ENCODE data around the gene CD80.

The CD80 gene

DNA sequence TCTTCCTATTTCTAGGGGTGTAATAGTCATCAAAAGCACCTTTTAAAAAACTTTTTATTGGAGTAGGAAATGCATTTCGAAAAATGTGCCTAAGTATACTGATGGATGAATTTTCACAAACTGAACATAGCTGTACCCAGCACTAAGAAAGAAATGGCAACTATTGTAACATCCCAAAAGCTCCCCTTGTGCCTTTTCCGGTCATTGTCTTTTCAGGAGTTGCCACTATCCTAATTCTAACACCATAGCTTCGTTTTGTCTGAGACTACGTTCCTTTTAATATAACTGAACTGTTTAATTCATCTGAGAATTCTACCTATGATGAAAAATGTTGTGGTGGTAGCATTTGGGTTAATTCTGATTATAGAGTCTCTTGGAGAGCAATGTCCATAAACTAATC, 59.1 kb downstream of the CD80 start:
- DNase-seq, result no peak

DNA sequence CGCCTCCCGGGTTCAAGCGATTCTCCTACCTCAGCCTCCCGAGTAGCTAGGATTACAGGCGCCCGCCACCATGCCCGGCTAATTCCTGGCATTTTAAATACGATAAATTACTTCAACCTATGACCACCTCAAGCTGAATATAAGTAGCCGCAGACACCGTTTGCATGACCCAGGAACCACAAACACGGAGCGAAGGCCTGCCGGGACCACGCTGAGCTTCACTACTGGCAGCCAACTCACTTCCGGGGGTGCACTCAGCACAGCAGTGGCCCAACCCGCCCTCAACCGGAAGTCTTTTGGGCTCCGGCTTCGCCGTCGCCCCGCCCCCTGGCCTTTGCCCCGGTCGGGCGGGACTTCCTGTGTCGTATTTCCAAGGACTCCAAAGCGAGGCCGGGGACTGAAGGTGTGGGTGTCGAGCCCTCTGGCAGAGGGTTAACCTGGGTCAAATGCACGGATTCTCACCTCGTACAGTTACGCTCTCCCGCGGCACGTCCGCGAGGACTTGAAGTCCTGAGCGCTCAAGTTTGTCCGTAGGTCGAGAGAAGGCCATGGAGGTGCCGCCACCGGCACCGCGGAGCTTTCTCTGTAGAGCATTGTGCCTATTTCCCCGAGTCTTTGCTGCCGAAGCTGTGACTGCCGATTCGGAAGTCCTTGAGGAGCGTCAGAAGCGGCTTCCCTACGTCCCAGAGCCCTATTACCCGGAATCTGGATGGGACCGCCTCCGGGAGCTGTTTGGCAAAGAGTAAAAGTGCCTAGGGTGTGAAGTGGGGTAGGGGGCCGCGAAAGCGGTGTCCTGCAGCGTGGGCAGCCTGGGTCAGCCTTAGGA, 61.0 kb downstream of the CD80 start, which contains the start of gene TIMMDC1:
TSS of gene TIMMDC1 (plus strand) at position 362 of the 826 bp plus-strand sequence. CDS start at position 549, 187 bp downstream.
- peak; percentile 75 to 99 (median 96) for DNase-seq

DNA sequence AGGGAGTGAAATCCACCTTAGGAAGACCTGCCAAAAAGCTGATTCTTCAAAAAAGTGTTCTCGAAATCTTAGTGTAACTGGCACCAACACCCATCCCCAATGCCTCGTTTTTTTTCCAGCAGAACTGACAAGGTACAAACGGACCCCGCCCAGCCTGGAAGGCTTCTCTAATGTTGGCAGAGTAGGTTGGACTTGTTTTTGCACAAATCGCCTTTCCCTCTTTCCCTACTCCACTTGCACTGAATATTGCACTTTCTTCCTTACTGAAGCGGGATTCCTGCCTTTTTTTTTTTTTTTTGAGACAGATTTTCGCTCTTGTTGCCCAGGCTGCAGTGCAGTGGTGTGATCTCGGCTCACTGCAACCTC, 61.6 kb downstream of the CD80 start:
- DNase-seq, result peak in 15 of 58 donors; percentile 3 to 35 (median 23)

DNA sequence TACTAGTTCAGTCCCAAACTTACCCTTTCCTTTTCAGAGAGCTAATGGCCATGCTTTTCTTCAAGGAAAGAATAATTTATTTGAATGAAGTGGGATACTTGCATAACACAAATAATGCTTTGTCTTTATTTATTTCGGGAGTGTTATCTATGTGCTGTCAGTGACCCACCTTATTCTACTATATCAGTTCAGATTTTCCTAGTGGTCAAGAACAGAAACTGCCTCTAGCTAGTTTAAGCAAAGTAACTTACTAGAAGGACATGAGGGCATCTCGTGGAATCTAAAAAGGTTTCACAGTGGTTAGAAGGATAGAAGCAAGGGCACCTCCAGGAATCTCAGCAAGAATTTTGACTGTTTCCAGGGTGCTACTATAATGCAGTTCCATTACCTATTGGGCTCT, 64.8 kb downstream of the CD80 start:
- DNase-seq, result no peak

DNA sequence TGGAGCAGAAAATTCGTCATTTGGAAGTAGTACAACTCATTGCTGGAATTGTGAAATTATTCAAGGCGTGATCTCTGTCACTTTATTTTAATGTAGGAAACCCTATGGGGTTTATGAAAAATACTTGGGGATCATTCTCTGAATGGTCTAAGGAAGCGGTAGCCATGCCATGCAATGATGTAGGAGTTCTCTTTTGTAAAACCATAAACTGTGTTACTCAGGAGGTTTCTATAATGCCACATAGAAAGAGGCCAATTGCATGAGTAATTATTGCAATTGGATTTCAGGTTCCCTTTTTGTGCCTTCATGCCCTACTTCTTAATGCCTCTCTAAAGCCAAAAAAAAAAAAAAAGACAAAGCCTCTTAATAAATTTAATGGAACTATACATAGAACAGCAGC, 66.6 kb downstream of the CD80 start:
- no peak for DNase-seq

DNA sequence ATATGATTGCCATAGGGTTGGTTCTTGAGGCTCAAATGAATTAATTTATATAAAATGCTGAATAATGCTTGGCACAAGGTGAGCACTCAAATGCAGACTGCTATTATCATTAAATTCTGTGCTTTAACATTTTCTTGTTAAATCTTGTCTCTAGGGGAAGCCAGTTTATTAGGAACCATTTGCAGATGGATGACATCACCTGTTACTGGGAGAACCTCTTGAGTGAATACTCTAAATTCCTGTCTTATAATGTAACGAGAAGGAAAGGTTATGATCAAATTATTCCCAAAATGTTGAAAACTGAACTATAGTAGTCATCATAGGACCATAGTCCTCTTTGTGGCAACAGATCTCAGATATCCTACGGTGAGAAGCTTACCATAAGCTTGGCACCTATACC, 67.3 kb downstream of the CD80 start:
- no peak for DNase-seq

DNA sequence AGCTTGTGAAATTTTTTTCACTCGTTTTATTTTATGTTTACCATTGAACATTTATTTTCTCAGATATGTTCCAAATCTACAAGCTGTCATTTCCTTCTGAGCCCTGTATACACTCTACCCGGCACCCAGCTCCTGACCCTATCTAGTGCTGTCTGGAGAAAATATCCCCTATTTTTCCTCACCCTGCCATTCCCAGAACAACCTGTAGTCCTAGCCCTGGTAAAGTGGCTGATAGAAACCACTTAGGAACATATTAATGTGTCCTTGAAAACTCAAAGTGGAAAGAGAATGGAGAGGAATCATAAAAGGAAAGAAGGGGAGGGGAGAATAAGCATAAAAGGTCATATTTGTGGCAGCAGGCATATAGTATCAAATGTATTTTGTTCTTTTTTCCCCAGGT, 69.3 kb downstream of the CD80 start:
- DNase-seq, result no peak

DNA sequence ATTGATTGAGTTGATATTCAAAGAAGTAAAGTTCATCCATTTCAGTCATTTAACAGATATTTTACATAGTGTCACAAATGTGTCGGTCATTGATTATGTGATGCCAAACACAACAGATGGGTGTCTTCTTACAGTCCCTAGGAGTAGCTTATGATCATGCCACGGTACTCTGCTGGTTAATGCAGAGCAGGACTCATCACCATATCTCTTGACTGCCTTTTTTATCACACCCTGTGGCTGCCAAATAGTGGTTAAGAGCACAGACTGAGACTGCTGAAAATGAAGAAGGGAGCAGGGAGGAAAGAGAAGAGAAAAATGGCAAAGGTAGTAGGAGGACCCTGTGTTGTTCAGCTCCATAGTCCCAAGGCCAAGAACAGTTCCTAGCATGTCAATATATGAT, 73.9 kb downstream of the CD80 start:
- DNase-seq, result no peak

DNA sequence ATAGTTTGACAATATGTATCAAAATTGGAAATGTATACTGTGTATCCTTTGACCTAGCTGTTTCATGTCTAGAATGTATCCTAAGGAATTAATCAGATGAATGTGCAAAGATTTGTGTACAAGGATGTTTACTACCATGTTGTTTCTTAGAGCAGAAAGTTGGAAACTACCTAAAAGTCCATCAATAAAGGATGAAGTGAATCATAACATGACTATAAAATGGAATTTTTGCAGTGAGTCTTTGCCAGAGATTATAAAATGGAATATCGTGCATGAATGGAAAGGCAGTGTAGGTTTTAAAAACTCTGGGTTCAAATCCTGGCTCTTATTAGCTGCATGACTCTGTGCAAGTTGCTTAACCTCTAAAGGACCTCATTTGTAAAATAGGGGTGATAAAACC, 76.3 kb downstream of the CD80 start:
- DNase-seq, result no peak

DNA sequence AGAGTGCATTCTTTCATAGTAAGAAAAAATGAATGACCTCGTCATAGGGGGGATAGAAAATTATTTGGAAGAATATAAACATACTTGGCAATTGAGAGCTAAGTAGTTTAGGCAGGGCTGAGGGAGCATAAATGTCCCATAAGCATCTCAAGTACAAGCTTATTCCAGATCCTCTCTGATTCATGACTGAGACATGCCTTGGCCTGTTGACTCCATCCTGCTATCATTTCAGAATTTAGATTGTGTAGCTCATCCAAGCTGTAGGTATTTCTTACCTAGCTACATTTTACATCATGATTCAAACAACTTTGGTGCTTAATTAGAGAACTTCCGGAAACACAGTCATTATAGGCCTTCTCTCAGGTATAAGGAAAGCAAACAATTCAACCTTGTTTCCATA, 78.3 kb downstream of the CD80 start:
- no peak for DNase-seq

Data from anterior cingulate cortex (tissue), 58 donors.